ENCODE data around the gene CACNA2D2. TPM values are rescaled to one million over a fixed set of nuclear protein-coding genes. Genes with fewer than 3 reads are reported as not detected.

The CACNA2D2 gene
- total and polyA plus RNA-seq, 2 of the 4 experiments (the other 2 are of a cell fraction) = 0.15 TPM; not detected in 1

DNA sequence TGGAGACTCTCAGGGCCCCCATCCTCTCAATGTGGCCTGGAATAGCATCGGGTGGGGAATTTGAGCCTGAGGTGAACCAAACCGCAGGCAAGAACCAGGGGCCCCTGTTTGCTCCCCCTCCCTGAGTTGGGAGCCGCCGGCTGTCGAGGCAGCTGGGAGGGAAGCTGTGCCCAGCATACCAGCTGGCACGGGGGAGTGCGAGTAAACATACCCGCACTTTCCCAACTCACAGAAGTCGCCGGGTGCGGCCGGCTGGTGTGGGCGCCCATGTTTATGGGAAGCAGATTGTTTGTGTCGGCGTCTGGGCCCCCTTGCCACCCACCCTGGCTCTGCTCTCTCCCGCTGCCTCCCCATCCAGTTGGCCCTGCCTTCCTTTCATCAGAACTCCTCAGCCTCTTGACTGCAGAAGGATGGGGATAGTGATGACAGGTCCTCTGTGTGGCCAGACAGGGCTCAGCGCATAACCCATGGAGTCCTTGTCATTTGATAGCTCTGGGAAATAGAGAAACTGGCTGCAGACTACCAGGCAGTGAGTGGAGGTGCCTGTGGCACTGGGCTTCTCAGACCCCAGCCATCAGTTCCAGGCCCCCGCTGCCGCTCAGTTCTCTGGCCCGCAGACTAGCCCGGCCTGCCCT is 60.4 kb downstream of the CACNA2D2 start:
- Histone ChIP-seq H4K20me1 (ENCODE audit: insufficient read depth, low read length) (no peaks in the 10 kb centered on the region), H3K9me1 (ENCODE audit: insufficient read depth, low read length) (no peaks in the 10 kb centered on the region), H4K5ac (ENCODE audit: low read depth, low read length) (no peak overlapping the region), H3K27ac (ENCODE audit: insufficient read depth, low read length) (no peak overlapping the region), H3K4me3 (ENCODE audit: insufficient read depth, low read depth, low read length) (no peak overlapping the region), H3K4me1 (ENCODE audit: control insufficient read depth, insufficient read depth, low read length) (no peaks in the 10 kb centered on the region), H2AK5ac (ENCODE audit: low read depth, low read length) (no peak overlapping the region), H3K18ac (ENCODE audit: low read depth, low read length) (no peak overlapping the region), H3K56ac (ENCODE audit: extremely low read depth, insufficient read depth, low read length) (no peak overlapping the region), H3K9me3 (ENCODE audit: control insufficient read depth, insufficient read depth, low read length) (no peaks in the 10 kb centered on the region), H2BK20ac (ENCODE audit: low read depth, low read length) (no peak overlapping the region), H2AK9ac (replicated peaks; ENCODE audit: low read depth, low read length, poor library complexity) (no peak overlapping the region), H3K27me3 (ENCODE audit: control insufficient read depth, insufficient read depth, low read length) (peaks cover 85% of the 10 kb centered on the region), H3K4me2 (ENCODE audit: low read depth, low read length) (no peak overlapping the region), H3K23ac (ENCODE audit: low read depth, low read length) (no peak overlapping the region), H2AFZ (replicated peaks; ENCODE audit: low read length, poor library complexity) (no peak overlapping the region), H2BK15ac (ENCODE audit: low read depth, low read length) (no peak overlapping the region), H2BK120ac (ENCODE audit: low read depth, low read length) (no peak overlapping the region), H3K14ac (replicated peaks; ENCODE audit: low read depth, low read length) (no peak overlapping the region), H2BK5ac (ENCODE audit: low read depth, low read length, poor library complexity, severe bottlenecking) (no peak overlapping the region), H3K36me3 (ENCODE audit: control insufficient read depth, insufficient read depth, low read length) (no peaks in the 10 kb centered on the region), H4K91ac (ENCODE audit: insufficient read depth, low read depth, low read length) (no peak overlapping the region), H3K79me1 (ENCODE audit: low read depth in 1 of 2, low read length in 2 of 2) (no peaks in the 10 kb centered on the region), H3K4ac (ENCODE audit: low read depth, low read length) (no peak overlapping the region), H3K9ac (ENCODE audit: low read depth, low read length) (no peak overlapping the region), H4K8ac (ENCODE audit: low read depth in 2 of 2, low read length in 2 of 2) (no peak overlapping the region)
- ChIA-PET CTCF (no interaction called here), POLR2A (ENCODE audit: unreplicated experiment) (no interaction called here)
- intact Hi-C loops (cut with micrococcal nuclease) = no loop called here
- in situ Hi-C loops (cut with MboI; ENCODE audit: low sequenced_read_pairs) = no loop called here
- no peak for DNase-seq
- no TSS peak for BruUV-seq (replicated peaks)
- ATAC-seq (ENCODE audit: low read depth) = no peak
- TF ChIP-seq CEBPB (IDR thresholded peaks at IDR 0.05; ENCODE audit: low read depth, low read length) = no peak
- no peak for TF ChIP-seq RFX5 (IDR thresholded peaks at IDR 0.05; ENCODE audit: low read depth, low read length)
- TF ChIP-seq, protein P1, sequence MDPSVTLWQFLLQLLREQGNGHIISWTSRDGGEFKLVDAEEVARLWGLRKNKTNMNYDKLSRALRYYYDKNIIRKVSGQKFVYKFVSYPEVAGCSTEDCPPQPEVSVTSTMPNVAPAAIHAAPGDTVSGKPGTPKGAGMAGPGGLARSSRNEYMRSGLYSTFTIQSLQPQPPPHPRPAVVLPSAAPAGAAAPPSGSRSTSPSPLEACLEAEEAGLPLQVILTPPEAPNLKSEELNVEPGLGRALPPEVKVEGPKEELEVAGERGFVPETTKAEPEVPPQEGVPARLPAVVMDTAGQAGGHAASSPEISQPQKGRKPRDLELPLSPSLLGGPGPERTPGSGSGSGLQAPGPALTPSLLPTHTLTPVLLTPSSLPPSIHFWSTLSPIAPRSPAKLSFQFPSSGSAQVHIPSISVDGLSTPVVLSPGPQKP (IDR thresholded peaks at IDR 0.05; ENCODE audit: borderline replicate concordance, low read depth, low read length) = no peak
- no peak for TF ChIP-seq MAFK (IDR thresholded peaks at IDR 0.05; ENCODE audit: low read depth, low read length)
- no peak for TF ChIP-seq CHD1 (IDR thresholded peaks at IDR 0.05; ENCODE audit: low read depth, low read length)
- TF ChIP-seq RAD21 (IDR thresholded peaks at IDR 0.05; ENCODE audit: low read length) = no peak
- TF ChIP-seq NFE2L2 (IDR thresholded peaks at IDR 0.05; ENCODE audit: low read depth, low read length) = no peak
- TF ChIP-seq MAZ (IDR thresholded peaks at IDR 0.05; ENCODE audit: borderline replicate concordance, low read depth, low read length) = no peak
- no peak for TF ChIP-seq CTCF (conservative IDR thresholded peaks at IDR 0.05; ENCODE audit: low read depth, low read length)
- TF ChIP-seq SMC3 (IDR thresholded peaks at IDR 0.05; ENCODE audit: low read depth, low read length) = no peak
- TF ChIP-seq BHLHE40 (IDR thresholded peaks at IDR 0.05; ENCODE audit: low read depth, low read length) = no peak
- no peak for TF ChIP-seq POLR2A (IDR thresholded peaks at IDR 0.05; ENCODE audit: low read depth, low read length)
- WGBS, 2 experiments (ENCODE audit: extremely low coverage in 2 of 2, insufficient read length in 1 of 2) = 53% methylated on average over 4 of the region's 21 CpGs; no CpG with 5 or more reads in 1 of the 2 experiments
- dilution Hi-C loops (cut with HindIII; ENCODE audit: low sequenced_read_pairs, unreplicated experiment) = no loop called here
